Measurements from ENCODE around the gene DTNB. TPM values are rescaled to one million over a fixed set of nuclear protein-coding genes. Genes with fewer than 3 reads are reported as not detected.
A peak's percentile ranks its signal among the peaks of the same experiment; 100 is the strongest.

DTNB gene
- polyA plus RNA-seq, 3 donors, result 17.0 to 20.4 (median 19.6) TPM

- DNase-seq (ENCODE audit: low read depth in 3 of 3, low spot score in 2 of 3), result no peak
These were observed 317.3 kb downstream of the DTNB start for GRCh38 chr2:25356088-25356487.

GRCh38 chr2:25355270-25355669 lies 318.1 kb downstream of the DTNB start:
- DNase-seq (ENCODE audit: low read depth in 3 of 3, low spot score in 2 of 3), result no peak

DNA sequence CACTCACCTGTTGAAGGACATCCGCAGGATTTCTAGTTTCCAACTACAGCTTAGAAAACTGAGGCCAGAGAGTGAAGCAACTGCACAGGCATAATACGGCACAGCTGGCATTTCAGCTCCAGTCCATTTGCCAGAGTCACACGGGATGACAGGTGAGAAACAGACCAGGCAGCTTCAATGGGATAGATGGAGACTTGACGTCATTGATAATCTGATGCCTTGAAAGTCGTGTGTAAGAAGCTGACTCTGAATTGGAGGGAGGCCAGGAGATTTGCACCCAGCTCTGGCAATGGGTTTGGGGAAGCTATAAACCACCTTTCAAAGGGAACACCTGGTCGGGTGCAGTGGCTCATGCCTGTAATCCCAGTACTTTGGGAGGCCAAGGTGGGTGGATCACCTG lies 319.3 kb downstream of the DTNB start:
- DNase-seq (ENCODE audit: low read depth in 3 of 3, low spot score in 2 of 3), result no peak

GRCh38 chr2:25349397-25349796 lies 324.0 kb downstream of the DTNB start:
- no peak for DNase-seq (ENCODE audit: low read depth in 3 of 3, low spot score in 2 of 3)

DNA sequence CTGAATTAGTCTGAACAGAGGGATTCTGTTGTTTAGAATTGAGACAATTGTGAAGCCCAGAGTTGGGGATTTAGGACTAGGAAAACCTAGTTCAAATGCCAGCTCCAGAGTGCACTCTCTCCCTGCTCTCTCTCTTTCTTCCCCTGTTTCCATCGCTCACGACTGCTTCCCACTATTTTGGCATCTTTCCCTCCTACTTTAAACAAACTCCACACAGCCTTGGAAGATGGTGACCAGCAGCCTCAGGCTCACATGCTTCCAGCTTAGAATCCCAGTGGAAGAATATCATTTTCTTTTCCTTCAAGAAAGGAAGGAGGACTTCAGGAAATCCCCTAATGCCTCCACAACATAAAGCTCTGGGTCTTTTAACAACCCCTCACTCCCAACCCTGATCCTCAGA lies 325.5 kb downstream of the DTNB start:
- DNase-seq (ENCODE audit: low read depth in 3 of 3, low spot score in 2 of 3), result no peak

- no peak for DNase-seq (ENCODE audit: low read depth in 3 of 3, low spot score in 2 of 3)
These were observed 326.1 kb downstream of the DTNB start for GRCh38 chr2:25347205-25347815.

GRCh38 chr2:25343187-25343825 lies 330.1 kb downstream of the DTNB start:
- no peak for DNase-seq (ENCODE audit: low read depth in 3 of 3, low spot score in 2 of 3)

DNA sequence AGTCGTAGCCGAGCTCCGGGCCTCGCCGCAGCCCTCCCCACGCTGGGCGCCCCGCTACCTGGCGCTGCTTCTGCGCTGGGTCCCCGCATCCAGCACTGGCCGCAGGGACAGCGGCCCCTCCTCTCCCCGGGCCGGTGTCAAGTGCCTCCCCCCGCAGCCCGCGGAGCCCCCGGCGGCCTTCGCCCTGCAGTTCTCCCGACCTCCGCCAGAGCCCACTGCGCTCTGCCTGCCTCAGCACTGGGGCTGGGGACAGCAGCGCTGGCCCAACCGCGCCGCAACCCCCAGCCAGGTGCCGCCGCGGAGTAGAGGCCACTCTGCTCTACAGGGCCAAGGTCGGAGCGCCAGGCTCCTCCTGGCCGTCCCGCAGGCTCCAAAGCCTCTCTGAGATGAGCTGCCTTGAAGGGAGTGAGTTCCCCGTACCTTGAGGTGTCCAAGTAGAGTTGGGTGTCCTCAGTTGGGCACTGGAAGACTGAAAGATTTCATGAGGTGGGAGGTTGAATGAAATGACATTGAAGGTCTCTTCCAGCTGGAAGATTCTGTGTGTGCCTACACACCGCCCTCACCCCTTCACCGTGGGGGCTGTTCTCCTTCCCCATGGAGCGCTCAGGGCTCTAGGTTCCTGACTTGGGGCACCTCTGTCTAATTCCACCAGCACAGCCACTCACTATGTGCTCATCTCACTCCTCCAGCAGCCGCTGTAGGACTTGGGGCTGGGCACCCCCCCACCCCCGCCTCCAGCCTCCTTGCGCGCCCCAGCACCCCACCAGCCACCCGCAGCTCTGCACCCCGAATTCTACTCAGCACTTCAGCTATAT lies 330.8 kb downstream of the DTNB start:
- peak; percentile 56 to 72 (median 68) for DNase-seq (ENCODE audit: low read depth in 3 of 3, low spot score in 2 of 3)

DNA sequence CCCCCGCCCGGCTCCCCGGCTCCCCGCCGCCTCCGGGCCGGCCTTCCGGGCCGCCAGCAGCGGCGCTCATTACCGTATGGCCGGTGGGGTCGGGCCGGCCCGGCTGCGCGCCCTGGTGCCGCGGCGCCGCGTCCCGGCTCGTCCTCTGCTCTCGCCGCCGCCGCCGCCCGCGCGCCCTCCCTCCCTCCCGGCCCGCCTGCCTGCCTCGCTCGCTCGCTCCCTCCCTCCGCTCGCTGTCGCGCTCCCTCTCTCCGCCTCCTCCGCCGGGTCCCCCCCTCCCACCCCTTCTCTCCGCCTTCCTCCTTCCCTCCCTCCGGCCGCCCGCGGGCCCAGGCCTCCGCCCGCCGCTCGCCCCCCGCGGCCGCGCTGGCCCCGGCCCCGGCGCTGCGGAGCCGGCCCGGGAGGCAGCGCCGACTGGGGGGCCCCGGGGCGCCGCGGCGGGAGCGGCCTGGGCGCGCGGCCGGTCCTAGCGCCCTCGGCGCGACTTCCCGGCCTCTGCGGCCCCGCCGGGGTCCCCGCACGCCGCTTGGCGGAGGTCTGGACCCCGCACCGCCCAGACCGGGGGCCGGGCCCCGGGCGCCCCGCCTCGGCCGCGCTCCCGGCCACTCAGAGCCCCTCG lies 331.5 kb downstream of the DTNB start, which contains the start of gene DNMT3A:
Gene DNMT3A, minus strand, starts transcription at position 173 of the 619 bp plus-strand sequence. CDS start 27,941 bp downstream, outside the sequence.
- no peak for DNase-seq (ENCODE audit: low read depth in 3 of 3, low spot score in 2 of 3)

DNA sequence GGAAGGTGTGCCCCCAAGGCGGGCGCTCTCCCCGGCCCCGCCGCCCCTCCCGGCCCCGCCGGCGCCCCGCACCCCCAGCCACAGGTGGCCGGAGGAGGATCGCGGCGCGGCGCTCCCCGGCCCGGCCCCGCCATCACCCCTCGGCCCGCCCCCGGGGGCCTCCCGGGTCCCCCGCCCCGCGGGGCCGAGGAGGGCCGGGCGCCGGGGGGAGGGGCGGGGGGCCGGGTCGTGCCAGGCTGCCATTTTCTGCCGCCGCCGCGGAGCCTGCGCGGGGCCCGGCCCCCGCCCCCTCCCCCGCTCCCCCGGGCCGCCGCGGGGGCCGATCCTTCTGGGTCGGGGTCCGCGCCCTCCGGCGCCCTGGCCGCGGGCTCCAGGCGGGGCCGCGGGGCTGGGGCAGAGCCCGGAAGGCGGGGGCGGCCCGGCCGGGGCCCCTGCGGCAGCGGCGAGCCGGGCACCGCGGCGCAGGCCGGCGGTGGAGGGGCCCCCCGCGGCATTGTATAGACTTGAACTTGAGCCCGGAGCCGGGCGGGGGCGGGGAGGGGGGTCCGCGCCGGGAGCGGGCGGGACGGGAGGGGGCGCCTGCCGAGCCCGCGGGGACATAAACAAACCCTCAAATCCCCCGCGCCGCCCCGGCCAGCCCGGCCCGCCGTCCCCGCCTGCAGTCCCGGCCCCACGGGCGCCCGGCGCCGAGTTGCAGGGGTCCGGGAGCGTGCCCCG lies 332.2 kb downstream of the DTNB start:
- DNase-seq (ENCODE audit: low read depth in 3 of 3, low spot score in 2 of 3), result no peak

DNA sequence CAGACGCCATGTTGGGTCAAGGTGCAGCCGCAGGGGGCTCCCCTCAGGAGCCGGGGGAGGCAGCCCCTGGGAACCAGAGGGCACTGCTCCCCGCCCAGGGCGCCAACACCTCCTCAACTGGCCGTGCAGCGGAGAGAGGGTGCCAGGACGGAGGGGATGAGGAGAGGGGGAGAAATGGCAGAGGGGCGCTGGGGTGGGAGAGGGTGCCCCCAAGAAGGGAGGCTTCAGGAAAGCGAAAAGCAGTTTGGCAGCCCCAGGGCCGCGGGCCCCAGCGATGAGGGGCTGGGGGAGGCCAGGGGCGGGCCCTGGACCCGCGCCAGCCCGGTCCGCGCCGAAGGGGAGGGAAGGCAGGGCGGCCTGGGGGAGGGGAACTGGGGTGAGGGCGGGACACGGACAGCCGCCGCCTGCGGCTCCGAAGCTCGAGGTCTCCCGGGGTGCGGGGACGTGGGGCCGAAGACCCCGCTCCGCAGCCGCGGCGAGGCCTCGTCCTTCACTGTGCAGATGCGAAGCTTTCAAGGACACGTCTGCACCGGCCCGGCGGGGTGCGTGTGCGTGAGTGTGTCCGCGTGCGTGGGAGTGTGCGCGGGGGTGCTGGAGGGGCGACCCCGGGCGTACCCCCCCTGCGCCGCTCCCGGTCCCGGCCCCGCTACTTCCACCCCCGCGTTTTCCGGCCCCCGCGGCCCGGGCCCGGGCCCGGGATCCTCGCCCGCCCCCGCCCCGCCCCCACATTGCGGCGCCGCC lies 333.0 kb downstream of the DTNB start:
- no peak for DNase-seq (ENCODE audit: low read depth in 3 of 3, low spot score in 2 of 3)

GRCh38 chr2:25339791-25340180 lies 333.6 kb downstream of the DTNB start:
- DNase-seq (ENCODE audit: low read depth in 3 of 3, low spot score in 2 of 3), result no peak

DNA sequence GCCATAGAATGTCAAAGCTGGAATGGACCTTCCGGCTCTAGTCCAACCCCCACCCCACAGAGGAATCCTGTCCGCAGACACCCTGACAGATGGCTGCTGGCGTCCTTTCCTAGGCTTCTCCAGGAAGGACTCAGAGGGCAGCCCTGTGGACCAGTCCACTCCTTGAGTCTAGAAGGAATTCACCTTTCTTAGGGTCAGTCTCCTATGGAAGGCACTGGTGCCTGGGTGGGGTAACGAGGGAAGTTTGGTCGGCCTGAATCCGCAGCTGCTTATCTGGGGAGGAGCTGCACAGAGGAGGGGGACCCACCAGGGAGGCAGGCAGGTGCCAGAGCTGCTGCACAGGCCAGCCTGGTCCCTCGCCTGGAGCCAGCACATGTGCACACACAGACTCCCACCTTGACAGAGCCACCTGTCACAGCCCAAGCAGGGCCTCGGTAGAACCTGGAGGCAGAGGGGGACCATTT lies 334.1 kb downstream of the DTNB start:
- no peak for DNase-seq (ENCODE audit: low read depth in 3 of 3, low spot score in 2 of 3)

- no peak for DNase-seq (ENCODE audit: low read depth in 3 of 3, low spot score in 2 of 3)
These were observed 335.0 kb downstream of the DTNB start for GRCh38 chr2:25338401-25338800.

DNA sequence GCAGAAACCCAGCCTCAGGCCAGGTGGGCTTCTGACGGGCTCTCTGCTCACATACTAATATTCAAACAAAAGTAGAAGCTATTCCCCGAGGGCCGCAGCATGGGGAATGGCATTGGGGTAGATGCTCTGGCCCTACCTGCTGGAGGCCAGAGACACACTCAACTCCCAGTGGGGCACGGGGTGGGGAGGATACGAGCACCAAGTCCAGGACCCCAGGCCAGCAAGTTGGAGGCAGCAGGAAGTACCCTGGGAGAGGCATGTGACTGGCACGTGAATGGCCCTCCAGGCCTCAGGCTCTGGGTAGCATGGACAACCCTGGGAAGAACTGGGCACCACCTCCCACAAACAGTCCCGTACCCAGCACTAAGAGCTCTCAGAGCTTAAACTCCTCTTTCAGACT lies 335.5 kb downstream of the DTNB start:
- no peak for DNase-seq (ENCODE audit: low read depth in 3 of 3, low spot score in 2 of 3)

DNA sequence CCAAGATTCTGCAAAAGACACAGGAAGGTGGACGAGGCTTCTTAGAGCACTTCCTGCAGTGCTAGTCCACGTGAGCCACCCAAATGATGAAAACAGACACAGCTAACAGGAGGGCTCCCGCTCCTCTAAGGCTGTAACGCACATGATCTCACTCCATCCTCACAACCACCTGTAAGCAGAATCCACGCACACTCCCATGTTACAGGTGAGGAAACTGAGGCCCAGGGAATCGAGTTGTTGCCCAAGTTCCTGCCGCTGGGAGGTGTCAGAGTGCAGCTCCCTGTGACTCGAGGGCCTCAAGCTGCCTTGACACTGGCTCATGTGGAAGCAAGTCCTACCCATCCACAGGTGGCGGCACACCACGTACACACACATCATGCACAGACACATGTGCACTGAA lies 336.1 kb downstream of the DTNB start:
- DNase-seq (ENCODE audit: low read depth in 3 of 3, low spot score in 2 of 3), result no peak

GRCh38 chr2:25336383-25336841 lies 337.0 kb downstream of the DTNB start:
- no peak for DNase-seq (ENCODE audit: low read depth in 3 of 3, low spot score in 2 of 3)

DNA sequence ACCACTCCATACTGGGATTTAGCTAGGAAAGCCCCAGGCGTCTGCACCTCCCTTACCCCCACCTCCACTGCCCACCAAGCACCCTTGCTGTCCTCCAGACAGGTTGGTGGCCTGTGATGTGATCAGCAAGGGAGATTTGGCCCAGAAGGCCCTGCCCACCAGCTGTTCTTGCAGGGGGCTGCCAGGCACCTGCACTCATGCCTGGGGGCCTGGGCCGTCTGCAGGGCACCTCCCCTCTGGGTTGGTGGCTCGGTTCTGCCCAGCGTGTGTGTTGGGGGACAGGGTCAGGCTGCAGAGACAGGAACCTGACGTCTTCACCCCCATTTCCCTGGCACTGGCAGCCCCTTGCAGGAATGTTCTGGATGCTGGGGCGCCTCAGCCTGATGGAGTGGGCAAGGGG lies 337.4 kb downstream of the DTNB start:
- no peak for DNase-seq (ENCODE audit: low read depth in 3 of 3, low spot score in 2 of 3)

DNA sequence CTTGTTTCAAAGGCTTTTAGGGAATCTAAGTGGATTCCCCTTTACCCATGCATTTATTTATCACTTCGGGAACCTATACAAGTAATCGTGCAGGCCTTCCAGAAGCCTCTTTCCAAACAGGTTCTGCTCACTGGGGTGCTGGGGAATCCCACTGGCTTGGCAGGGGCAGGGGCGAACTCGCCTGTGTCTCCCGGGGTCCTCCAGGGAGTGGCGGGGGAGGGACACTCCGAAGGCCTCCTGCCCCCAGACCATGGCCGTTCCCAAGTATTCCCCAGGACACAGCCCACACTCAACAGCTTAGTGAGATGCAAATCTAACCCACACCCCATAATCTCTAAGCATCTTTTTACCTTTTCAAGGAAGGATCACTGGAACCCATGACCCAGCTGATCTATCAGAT lies 338.2 kb downstream of the DTNB start:
- DNase-seq (ENCODE audit: low read depth in 3 of 3, low spot score in 2 of 3), result no peak

DNA sequence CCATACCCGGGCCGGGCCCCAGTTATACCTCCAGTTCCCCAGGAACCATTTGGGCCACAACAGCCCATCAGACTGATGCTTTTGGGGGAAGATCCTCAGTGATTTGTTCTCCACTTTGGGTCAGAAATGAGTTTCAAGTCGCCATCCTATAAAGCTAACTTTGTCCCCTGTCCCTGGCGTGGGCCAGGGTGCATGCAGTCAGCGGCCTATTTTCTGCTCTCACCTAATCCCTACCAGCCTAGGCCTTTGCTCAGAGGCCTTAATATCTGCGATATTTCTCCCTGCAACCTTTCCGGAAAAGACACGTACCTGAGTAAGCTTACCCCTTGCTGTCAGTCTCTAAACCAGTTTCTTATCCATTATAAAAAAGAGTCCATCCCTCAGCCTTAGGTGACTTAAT lies 338.9 kb downstream of the DTNB start:
- no peak for DNase-seq (ENCODE audit: low read depth in 3 of 3, low spot score in 2 of 3)

Data from right renal cortex interstitium (tissue), 3 donors.